C1 segment of cervical spinal cord (tissue), 14 donors: ENCODE measurements around the gene SIL1.

Experiments
- DNase-seq, 14 donors: peaks; one replicate each; lab custom pipeline; 2025; lab: John Stamatoyannopoulos, UW

SIL1 gene

DNA sequence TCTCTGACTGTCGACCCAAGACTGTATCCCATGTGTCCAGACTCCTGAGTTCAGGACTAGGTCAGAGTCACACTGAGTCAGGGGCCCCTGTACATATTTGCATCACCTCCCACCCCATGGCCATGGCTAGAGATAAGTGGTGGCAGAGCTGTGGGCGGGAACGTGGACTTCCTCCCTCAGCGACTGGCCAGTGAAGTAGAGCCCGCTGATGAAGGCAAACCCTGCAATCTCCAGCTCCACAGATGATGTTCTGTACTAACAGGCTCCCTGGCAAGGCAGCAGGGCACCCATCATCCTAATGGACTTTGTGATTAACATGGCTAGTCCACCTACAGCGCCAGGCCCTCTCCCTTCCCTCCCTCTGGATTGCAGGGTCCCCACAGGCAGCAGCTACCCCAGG is 212.5 kb downstream of the SIL1 start:
- no peak for DNase-seq

DNA sequence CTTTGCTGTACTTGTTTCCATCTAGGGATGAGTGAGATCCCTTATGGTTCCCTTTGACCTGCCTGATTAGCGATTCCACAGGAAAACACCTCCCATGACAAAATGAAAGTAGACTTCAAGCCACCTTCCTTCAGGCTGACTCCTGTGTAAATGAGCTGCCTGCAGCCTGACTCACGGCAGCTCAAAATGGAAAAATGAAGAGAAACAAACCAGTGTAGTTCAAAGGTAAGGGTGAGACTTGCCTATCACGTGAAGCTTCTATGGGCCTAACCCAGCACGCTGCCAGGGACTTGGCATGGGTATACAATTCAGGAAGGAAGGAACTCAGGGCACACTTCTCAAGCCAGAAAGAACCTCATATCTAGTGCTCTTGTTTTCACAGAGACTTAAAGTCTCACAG is 212.9 kb downstream of the SIL1 start:
- DNase-seq, result no peak

DNA sequence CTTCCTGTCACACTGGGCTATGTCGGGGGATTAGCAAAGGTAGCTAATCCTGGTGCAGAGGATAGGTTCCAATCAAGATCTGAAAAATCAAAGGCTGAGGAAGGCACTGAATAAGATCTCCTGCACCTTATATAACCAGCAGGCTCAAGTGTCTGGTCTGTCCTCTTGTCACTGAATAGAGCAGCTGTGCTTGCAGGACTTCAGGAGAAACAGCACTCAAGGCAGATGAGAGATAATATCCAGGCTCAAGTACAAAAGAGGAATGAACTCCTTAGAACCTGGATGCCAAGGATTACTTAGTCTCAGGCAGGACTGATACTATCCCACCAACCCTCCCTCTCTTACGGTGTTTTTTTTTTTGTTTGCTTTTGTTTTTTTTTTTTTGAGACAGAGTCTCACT is 214.2 kb downstream of the SIL1 start:
- DNase-seq, result no peak

DNA sequence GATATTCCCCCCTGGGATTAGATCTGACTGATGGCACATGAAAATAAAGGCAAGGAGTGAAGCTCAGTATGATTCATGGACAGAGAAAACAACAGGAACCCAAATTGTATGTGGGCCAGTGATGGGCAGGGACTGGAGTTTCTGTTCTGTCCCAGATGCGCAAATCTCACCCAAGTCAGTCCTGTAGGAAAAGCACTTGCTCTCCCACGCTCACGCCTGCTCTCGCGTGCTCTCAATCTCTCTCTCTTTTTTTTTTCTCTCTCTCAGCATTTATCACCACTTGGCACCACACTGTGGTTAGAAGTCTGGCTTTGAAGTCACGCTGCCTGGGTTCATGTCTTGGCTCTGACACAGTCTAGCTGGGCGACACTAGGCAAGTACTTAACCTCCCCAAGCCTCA is 216.6 kb downstream of the SIL1 start:
- DNase-seq, result no peak

DNA sequence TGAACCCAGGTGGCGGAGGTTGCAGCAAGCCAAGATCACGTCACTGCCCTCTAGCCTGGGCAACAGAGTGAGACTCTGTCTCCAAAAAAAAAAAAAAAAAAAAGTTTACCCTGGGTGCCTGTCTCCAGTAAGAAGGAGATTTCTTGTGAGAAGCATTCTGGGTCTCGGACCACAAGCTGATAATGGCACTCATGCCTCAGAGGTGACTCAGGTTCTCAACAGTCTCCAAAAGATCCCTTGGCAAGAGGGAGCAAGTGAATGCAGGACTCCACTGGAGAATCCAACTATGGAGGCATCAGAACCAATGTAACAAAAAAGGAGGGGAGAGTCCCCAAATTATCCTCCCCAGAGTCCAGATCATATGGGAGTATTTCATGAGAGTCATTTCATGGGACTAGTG is 217.0 kb downstream of the SIL1 start:
- DNase-seq, result no peak

DNA sequence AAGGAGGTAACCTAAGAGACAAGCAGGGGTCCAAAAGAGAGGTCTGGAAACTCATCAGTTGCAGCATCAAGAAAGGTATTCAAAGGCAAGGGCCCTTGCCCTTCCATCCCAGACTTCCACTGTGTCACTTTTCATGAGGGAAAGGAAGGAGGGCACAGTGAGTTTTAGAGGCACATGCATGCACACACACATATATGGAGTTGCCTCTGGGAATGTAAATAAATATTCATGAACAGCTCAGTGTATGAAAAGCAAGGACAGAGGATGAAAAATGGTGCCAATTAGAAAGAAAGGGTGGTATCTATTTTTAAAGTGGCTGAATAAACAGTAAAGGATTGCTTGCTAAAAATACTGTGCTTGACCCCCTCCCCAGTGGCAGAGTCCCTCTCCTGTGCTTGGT is 217.7 kb downstream of the SIL1 start:
- no peak for DNase-seq

DNA sequence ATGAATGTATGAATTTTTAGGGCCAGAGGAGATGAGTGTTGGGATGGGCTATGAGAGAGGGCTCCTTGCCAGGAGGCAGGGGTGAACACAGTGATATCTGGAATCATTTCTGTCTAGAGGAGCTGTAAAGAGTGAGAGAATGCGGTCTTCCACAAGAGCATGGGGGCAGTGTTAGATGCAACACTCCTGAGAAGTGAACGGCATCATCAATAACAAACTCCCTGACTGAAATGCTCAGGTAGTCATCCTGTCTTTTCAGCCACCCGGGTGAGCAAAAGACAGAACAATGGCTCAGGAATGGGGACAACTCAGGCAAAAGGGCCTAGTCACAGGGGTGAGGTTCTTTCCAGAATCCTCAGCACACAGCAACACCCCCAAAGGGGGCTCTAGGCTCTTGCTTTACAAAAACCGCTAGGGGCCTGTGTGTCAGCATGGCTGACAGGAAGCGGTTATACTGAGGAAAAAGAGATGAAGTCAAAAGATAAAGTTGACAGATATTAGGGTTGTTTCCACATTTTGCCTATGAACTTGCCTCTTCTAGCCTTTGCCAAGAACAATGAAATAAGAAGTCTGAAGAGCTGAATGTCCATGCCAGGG is 218.4 kb downstream of the SIL1 start:
- no peak for DNase-seq

DNA sequence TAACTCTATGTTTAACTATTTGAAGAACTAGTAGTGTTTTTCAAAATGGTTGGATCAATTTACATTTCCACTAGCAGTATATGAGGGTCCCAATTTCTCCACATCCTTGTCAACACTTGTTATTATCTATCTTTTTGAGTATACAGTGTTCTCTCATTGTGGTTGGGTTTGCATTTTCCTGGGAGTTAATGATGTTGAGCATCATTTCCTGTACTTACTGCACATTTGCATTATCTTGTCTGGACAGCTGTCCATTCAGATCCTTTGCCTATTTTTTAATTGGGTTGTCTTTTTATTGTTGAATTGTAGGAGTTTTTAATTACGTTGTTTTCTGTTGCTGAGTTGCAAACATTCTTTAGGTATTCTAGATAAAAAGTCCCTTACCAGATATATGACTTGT is 219.6 kb downstream of the SIL1 start:
- DNase-seq, result no peak

DNA sequence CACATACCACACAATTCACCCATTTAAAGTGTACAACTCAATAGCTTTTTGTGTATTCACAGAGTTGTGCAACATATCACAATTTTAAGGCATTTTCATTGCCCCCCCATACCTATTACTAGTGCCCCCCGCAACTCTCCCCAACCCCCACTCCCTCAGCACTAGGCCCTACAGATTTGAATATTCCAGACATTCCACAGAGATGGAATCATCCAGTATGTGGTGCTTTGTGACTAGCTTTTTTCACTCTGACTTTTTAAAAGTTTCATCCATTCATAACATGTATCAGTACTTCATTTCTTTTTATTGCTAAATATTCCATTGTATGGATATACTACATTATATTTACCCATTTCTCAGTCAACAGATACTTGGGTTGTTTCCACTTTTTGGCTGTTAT is 220.1 kb downstream of the SIL1 start:
- DNase-seq, result no peak

DNA sequence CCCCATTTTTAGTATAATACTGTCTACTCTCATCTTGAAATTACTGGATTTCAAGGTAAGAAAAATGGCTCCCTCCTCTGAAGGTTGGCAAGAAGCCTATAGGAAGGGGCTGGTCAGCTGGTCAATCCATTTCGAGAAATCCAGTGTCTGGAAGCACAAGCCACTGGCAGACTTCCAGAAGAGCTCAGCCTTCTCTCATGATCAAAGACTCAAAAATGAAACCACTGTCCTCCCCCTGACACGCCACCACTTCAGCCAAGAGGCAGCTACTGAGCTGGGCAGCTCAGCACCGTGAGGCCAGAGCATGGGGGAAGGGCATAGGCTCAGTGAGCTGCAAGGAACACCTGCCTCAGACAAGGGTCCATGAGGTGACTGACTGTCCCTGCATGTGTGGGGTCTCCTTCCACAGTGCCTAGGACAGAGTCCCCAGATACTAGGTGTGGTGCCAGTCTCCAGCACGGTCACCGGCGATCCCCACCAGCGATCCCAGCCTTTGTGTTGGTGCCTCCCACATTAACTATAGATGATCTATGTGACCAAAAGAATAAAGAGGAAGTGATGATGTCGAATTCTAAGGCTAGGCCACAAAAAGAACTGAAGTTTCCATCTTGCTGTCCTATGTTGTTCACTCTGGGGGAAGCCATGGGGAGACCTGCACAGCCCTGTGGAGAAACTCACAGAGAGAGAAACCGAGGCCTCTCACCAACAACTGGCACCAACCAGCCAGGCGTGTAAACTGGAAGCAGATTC is 222.9 kb downstream of the SIL1 start:
- DNase-seq, result peak in 5 of 14 donors; percentile 16 to 64 (median 31)

DNA sequence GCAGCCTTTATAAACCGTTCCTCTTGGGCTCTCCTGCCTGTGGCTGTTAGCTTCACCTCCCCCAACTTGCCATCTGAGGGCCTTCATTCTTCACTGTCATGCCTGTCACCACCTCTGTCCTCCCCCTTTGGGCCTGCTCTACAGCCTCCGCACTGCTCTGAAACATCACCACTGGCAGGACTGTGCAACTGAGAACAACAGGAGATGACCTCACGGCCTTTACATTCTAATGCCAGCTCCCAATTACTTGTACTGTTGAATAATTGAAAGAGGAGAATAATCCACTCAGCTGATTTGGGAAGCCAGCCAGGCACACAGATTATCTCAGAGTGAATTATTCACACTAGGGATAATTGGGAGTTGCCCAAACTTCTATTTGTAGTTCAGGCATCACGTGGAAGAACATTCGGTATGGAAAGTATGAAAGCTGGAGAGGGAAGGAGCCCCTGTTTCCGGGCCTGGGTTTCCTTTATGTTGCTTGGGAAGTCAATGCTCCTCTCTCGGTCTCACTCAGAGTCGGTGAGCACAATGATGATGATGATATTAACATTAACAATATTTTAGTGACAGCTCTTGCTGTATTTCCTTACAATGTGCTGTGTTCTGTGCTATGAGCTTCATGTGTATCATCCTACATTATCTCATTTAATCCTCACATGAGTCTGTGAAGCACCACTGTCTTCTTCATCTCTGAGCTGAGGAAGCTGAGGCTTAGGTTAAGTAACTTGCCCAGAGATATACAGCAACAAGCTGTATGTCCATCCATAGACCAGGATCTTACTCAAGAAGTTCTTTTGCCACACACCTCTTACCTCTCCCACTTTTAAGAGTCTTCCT is 223.7 kb downstream of the SIL1 start:
- DNase-seq, result peak in 6 of 14 donors; percentile 22 to 77 (median 32)

DNA sequence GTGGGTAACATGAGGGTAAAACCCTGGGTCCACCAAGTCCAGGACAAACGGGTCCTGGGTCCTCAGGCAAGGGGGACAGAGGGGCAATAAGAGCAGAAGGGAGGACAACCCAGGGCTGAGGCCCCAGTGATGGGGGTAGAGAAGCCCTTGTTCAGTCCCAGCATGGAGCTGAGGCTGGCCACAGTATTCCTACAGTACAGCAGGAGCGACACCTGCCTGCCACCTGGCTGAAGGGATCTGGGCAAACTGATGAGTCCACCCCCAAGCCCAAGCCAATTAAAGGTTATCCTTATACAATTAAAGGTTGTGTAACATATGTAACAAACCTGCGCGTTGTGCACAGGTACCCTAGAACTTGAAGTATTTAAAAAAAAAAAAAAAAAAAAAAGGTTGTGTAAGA is 225.3 kb downstream of the SIL1 start:
- DNase-seq, result no peak

DNA sequence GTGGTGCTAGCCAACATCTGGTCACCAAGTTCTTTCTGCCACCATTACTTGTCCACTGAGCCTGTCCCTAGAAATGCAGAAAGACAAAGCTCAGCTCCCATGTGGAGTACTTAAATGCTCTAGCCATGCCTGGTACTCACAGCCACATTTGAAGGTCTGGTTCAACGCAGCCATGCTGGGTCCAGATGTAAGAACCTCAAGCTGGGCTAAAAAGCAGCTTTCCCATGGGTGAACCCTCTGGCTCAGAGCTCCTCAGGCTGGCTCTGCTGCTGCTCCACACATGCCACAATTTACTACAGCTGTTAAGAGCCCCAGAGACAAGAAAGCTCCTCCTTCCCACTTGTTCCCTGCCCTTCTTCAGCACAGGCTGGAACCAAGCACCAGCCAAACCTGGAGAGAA is 225.9 kb downstream of the SIL1 start:
- DNase-seq, result no peak

DNA sequence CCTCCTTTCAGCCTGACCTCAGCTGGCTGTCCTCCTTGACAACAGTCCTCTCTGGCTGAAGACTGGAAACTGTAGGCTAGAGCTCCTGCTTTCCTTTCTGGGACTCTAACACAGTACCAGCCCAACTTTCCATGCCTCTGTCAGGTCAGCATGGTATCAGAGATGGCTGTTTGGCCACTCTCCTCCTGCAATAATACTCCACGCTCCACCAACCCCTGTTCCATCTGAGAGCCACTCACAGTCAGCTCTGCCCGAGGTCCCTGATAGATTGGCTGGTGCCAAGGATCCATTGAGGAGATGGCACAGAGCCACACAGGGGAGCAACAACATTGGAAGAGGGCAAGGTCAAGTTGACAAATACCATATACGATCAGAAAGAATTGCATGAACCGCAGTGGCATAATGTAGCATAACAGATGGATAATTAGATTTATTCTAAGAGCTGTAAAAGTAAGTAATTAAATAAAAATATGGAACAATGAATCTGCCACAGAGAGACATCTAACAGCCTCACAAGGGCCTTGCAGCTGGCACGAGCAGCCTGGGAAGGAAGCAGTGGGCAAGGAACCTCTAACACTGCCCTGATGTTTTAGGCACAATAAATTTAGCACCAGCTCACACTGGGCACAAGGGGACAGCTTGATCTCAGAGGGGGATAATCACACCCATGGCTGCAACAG is 228.7 kb downstream of the SIL1 start:
- no peak for DNase-seq

DNA sequence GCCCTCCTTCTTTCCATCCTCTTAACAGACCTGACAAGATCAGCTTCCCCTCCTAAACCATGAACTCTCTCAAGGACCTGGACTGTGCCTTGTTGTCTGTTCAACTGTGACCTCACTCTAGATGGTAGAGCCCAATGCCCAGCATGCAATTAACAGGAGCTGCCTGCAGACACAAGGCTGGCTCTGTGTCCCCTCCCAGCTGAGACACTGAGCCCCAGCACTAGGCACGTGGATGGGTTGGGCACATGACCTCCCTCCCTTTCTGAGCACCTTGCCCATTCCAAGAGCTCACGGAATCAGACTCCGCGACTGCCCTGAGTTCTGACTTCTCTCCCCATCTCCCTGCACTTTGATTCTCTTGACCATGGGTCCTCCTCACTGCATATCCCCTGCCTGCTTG is 229.6 kb downstream of the SIL1 start:
- DNase-seq, result peak in 3 of 14 donors; percentile 12 to 46 (median 33)

DNA sequence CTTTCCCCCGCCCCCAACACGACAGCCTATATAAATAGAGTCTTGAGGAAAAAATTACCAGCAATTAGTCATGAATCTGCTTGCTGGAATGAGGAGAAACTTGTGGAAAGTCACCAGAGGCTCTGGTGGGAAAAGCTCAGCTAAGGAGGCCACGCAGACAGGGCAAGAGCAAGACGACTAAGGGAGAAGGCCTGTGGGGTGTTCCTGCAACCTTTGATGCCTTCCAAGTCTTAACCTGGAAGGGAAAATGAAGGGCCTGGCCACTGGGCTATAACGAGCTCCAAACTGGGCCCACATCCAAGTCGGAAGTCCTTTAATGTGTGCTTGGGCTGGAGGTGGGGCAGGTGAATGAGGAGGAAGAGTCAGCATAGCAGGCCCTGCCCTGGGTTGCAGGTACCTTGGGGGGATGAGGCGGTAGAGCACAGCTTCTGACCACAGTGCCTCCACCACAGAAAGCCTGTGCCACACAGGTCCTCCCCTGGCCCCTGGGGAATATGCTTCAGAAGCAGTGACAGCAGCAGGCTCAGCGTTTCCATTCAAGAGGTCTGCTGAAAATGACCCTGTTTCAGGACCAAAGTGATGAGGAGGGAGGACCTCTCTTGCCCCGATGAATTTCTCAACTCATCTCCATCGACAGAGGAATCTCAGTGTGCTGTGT is 230.2 kb downstream of the SIL1 start:
- no peak for DNase-seq

DNA sequence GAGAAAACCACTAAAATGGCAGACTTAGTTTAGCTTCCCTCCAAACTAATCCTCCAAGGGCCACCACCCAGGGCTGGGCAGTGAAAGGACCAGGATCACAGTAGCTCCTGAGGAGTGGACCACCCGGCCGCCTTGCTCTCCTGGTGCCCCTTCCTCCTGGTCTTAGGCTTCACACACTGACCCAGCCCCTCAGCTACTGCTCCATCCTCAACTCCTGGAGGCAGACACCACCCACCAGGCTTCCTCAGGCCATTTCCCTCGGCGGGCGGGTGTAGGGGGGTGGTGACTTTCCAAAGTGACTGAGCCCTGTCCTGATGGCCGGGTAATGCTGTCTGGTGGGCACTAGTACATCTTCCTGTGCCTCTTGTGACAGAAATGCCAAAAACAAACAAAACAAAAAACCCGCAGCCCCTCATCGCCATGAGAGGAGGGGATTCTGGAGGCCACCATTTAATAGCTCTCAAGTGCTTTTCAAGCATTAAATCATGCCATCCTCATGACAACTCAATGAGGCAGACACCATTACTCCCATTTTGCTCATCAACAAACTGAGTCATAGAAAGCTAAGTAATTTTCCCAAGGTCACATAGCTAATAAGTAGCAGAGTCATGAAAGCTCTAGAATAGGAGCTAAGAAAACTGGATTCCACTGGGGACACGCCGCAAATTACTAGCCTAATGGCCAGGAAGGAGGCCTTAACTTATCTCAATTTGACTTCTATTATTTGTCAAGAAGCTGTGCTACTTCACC is 231.8 kb downstream of the SIL1 start:
- no peak for DNase-seq

DNA sequence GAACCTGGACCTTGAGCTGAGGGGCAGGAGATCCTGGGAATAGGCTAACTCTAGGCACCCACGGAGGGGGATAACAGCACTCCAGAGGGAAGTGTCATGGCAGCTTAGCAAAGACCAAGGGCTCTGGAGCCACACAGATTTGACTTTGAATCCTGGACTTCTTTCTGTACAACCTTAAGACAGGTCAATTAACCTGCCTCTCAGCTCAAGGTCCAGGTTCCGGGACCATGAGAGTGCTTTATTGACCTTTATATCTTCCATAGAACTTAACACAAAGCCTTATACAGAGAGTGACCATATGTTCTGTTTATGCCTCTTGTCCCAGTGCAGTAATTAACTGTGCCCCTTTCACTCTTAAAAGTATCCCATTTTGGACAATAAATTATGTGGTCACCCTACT is 232.5 kb downstream of the SIL1 start:
- DNase-seq, result no peak

DNA sequence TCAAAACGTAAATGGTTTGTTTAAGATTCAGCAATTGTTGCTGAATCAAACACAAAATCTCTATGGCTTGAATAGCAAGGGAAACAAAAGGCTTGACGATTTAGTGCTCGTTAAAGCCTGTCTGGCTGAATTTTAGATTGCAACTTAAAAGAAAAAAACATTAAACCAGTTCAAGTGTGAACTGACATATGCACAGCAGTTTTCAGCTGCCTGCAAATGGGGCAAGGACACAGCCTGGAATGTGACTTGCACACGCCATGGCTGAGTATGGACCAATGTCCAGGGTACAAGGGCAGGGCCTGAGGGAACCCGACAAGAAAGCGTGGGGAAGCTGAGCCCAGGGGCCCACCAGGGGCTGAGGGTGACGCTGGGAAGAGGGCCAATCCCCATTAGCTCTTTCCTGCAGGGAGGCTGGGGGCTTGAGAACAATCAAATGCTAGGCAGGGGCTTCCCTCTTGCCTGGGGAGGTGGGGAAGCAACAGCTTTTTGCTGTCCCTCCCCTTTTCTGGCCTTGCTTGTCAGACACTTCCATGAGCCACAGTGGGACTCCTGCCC is 233.4 kb downstream of the SIL1 start:
- DNase-seq, result no peak

DNA sequence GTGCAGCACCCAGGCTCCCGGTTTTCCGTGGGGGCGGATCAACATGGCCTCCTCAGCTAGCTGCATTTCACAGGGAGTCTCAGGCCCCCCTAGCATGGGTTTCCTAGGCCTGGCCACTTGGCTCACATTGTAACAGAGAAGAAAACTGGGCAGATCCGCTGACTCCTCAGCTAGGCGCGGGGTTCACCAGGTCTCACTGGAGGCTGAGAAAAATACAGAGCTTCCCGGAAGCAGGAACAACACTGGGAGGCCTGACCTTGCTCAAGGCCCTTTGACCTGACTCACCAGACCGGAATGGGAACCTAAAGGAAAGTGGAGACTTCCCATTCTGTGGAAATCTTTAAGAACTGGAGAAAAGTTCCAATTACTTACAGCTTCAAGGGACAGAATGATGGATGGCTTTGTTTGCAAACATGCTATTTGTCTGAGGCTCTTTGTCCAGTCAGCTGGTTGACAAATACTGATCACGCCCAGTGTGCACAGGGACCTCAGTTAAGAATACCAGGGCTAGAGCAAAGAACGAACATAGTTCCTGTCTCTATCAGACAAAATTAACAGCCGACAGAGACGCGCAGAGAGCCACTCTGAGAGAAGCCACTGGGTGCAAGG is 234.3 kb downstream of the SIL1 start:
- no peak for DNase-seq
